HG03139 (cell line): ENCODE data around the gene VAV1.
A peak's percentile ranks its signal among the peaks of the same experiment; 100 is the strongest.
"Not testable (repeated sequence)": the region's sequence is repeated elsewhere in the genome, so short reads cannot be mapped to it uniquely, and the experiment has no call there.

Experiments
- ATAC-seq: cut with Tn5 transposase; IDR thresholded peaks from one replicate; pipeline ENCODE4 v1.9.1; 2021; ENCODE audit not compliant: unreplicated experiment

The VAV1 gene

DNA sequence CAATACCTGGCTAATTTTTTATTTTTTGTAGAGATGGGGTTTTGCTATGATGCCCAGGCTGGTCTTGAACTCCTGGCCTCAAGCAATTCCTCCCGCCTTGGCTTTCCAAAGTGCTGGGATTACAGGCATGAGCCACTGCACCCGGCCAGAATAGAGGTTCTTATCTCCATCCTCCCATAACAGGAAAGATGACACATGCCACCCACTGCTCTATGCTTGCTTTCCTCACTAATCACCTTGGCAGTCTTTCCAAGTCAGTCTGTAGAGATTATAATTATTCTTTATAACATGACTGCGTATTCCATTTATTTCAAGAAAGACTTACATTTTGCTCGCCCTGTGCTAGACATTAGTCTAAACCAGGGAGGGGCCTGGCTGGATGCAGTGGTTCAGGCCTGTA, 6.7 kb downstream of the VAV1 start:
- ATAC-seq, result no peak

DNA sequence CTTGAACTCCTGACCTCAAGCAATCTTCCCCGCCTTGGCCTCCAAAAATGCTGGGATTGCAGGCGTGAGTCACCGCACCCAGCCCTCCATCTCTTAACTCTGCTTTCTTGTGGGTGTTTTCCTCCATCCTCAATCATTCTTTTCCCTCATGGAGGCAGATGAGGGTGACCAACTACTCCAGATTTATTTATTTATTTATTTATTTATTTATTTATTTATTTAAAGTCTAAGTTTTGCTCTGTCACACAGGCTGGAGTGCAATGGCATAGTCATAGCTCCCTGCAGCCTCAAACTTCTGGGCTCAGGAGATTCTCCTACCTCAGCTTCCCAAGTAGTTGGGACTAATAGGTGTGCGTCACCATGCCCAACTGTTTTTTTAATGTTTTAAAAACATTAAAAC, 14.9 kb downstream of the VAV1 start:
- ATAC-seq, result no peak

DNA sequence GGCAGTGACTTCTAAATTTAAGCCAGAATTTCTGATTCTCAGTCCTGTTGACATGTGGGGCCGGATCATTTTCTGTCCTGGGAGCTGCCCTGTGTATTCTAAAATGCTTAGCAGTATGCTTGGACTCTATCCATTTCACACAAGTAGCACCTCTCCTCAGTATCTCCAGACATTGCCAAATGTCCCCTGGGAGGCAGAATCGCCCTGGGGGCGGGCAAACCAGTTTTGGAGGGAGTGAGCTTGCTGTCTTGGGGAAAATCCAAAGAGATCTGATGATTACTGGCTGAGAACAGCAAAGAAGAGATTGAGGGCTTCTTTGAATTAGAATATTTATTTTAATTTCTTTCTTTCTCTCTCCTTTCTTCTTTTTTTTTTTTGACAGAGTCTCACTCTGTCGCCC, 16.4 kb downstream of the VAV1 start:
- no peak for ATAC-seq

DNA sequence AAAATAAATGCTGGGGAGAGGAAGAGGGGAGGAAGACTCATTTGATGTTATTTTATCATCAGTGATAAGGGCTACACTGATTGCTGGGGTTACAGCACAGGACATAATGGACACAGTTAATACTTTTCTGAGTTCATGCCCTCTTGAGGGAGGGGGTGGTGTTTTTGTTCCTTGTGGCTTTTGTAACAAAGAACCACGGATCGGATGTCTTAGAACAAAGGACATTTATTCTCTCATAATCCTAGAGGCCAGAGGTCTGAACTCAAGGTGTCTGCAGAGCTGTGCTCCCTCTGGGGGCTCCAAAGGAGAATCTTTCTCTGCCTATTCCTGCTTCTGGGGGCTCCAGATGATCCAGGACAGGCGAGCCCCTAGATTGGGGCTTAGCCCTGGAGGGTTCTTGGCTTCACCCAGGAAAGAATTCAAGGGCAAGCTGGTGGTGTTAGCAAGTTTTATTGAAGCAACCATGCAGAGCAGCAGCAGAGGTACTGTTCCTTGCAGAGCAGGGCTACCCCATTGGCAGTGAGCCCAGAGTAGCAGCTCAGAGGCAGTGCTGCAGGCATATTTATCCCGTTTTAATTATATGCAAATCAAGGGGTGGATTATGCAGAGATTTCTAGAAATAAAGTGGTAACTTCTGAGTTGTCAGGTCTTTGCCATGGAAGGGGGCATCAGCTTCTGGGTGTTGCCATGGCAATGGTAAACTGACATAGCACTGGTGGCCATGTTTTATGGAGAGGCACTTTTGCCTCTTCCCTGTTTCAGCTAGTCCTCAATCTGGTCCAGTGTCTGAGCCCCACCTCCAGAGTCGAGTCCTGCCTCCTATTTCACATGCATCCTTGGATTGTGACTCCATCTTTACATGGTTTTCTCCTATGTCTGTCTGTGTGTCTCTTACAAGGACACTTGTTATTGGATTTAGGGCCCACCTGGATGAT, 18.0 kb downstream of the VAV1 start:
- no peak for ATAC-seq

DNA sequence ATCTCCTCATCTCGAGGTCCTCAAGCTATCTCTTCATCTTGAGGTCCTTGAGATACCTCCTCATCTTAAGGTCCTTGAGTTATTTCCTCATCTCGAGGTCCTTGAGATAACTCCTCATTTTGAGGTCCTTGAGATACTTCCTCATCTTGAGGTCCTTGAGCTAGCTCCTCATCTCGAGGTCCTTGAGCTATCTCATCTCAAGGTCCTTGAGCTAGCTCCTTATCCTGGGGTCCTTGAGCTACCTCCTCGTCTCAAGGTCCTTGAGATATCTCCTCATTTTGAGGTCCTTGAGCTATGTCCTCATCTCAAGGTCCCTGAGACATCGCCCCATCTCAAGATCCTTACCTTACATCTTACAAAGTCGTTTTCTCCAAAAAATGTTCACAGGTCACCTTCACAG, 18.7 kb downstream of the VAV1 start:
- ATAC-seq, result no peak

DNA sequence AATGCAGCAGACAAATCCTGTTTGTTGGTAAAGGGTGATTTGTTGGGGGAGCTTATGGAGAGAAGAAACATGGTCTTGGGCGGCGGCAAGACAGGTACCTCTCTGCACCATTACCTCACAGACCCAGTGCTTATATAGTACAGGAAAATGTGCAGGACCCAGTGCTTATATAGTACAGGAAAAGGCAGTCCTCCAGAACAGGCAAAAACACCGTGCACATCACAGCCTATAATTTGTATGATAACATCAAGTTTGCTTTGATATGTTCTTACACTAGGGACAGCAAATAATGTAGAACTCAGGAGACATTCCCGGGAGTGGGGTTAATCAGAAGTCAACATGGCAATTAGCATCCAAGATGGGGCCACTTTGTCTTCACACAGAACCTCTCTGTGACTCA, 20.9 kb downstream of the VAV1 start:
- no peak for ATAC-seq

DNA sequence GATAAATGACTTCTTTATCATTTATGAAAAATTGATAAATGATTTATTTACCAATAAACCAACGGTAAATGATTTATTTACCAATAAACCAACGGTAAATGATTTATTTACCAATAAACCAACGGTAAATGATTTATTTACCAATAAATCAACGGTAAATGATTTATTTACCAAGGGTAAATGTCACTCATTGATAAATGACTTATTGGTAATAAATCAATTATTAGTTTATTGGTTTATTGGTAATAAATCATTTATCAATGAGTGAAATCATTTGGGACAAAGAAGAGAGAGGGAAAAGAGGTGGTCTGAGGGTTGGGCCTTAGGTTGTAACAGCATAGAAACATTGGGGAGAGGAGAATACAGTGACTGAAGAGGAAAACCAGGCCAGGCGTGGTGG, 21.5 kb downstream of the VAV1 start:
- no peak for ATAC-seq

DNA sequence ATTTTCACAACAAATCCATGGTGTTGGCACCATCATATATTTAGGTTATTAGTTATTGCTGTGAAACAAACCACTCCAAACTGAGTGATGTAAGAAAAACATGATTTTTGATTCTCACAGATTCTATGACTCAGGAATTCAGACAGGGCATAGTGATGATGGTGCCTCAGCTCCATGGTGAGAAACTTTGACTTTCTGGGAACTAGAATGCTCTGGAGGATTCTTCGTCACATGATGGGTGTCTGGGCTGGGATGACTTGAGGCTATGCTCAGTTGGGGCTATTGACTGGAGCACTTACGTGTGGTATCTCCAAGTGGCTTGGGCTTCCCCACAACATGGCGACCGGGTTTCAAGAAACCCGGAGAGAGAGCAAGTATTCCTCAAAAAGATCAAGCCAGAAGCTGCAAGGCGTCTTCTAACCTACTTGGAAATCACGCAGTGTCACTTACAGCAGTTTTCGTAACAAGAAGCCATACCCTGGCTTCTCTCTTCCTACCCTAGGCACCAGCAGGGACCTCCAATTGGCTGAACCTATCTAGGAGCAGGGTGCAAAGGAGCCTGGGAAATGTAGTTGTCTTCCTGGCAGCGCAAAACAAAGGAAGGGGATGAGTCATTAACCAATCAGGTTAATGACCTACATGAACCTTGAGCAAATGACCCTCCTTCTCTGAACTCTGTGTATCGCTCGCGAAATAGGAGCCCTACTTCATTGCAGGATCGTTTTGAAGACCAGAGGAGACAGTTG, 22.4 kb downstream of the VAV1 start:
- ATAC-seq, result no peak

DNA sequence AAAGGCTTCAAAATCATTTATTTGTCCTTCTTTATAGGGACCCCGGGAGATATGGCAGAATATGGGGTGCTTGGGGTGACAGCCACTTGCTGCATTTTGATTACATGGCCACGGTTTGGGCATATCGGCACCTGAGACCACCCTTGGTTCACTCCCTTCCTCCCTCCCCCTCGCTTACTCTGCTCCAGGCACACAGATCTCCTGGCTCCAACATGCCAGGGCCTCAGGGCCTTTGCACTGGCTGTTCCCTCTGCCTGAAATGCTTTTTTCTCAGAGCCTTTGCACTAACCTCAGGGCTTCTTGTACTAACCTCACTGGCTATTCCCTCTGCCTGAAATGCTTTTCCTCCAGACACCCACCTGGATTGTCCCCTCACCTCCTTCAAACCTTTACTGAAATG, 23.8 kb downstream of the VAV1 start:
- no peak for ATAC-seq

DNA sequence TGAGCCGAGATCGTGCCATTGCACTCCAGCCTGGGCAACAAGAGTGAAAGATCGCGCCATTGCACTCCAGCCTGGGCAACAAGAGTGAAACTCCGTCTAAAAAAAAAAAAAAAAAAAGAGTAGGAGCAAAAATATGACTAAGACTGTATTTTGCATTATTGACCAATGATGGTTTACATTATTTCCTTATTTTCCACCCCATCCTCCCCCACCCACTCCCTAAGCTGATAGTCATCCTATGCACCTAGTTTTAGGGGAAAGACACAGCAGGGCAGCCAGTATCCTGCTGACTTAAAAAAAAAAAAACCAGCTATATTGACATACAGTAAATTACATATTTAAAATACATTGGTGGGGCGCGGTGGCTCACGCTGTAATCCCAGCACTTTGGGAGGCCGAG, 25.1 kb downstream of the VAV1 start:
- no peak for ATAC-seq

DNA sequence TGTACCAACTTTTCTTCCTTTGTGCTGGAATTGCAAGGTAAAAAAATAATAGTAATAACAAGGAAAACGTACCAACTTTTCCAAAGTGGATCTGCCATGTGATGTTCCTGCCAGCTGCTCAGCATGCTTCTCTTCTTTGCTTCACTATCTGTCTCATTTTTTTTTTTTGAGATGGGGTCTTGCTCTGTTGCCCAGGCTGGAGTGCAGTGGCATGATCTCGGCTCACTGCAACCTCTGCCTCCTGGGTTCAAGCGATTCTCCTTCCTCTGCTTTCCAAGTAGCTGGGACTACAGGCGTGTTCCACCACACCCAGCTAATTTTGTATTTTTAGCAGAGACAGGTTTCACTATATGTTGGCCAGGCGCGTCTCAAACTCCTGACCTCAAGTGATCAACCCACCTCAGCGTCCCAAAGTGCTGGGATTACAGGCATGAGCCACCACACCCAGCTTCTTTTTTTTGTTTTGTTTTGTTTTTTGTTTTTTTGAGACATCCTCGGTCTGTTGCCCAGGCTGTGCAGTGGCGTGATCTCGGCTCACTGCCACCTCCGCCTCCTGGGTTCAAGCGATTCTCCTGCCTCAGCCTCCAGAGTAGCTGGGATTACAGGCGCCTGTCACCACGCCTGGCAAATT, 27.8 kb downstream of the VAV1 start:
- not testable (repeated sequence) for ATAC-seq

DNA sequence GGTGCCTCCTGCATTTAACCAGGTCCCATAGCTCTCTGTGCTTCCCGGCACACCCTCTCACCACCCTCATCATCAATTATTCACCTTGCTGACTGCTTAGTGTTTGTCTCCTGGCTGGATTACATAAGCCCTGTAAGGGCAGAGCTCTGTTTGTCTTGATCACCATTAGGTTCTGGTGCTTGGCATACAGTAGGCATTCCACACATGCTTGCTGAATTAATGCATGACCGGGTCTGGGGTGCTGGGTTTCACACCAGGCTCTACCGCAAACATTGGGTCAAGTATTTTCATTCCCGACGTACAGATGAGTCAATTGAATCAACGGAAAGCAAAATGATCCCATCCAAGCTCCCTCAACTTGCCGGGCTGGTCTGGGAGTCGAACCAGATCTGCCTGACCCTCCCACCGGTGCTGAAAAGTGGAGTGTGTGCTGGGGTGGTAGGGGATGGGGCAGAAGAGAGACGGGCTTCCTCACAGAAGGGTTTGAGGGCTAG, 28.5 kb downstream of the VAV1 start:
- ATAC-seq, result no peak

DNA sequence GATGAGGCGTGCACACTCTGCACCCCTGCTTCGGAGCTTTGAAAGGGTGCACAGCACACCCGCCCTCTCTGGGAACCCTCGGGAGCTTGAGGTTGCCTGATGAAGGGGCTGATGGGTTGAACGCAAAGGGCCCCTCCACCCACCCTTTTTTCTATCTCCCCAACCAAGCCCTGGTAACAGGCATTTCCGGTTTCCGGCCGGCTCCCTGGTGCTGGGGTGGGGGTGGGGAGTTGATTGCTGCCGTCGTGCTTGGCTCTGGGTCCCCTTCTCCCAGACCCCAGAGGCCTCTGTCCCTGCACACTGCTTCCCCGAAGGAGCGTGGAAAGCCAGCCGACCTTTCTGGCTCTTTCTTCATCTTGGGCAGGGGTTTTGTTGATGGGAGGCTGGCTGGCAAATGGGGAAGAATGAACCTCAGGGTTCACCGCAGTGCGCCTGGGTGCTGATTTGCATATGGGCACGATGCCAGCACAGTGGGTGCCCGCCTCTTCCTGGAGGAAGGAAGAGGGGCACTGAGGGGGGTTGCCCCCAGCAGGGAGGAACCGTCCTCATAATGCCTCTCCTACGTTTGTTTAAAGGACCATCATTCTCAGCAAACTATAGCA, 29.1 kb downstream of the VAV1 start:
- ATAC-seq, result peak; percentile 45

DNA sequence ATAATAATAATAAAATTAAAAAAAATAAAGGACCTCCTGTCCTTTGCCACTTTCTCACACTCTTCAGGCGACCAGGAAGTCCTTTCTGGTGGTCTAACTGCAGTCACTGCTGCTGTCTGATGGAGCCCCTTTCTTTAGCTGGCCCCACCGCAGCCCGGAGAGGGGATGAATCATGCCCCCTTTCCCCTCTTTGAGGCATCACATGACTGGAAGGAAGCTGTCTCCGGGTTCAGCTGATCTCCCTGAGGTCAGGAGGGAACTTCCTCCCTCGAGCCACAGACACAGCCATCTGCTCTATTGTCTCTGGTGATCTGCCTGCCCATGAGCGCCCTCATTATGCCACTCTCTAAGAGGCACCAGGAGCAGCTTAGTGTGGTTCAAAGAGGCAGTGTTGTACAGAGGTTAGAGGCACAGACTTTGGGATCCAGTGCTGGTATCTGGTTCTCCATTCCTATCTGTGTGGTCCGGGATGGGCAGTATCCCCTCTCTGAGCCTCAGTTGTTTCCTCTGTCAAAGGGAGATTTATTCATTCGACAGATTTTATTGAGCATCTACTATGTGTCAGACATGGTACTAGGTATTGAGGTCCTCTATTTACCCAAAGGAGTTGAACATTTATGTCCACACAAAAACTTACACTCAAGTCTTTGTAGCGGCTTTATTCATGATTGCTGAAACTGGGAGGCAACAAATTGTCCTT, 30.0 kb downstream of the VAV1 start:
- ATAC-seq, result peak; percentile 58

DNA sequence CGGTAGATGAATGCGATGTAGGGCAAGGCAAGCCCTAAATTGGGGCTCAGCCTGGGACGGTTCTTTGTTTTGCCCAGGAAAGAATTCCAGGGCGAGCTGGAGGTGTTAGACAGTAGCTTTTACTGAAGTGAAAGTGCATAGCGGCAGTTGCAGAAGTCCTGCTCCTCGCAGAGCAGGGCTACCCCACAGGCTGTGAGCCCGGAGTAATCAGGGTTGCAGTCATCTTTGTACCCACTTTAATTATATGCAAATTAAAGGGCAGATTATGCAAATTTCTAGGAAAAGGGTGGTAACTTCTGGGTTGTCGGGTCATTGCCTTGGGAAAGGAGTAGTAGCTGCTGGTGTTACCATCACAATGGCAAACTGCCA, 30.5 kb downstream of the VAV1 start:
- no peak for ATAC-seq

DNA sequence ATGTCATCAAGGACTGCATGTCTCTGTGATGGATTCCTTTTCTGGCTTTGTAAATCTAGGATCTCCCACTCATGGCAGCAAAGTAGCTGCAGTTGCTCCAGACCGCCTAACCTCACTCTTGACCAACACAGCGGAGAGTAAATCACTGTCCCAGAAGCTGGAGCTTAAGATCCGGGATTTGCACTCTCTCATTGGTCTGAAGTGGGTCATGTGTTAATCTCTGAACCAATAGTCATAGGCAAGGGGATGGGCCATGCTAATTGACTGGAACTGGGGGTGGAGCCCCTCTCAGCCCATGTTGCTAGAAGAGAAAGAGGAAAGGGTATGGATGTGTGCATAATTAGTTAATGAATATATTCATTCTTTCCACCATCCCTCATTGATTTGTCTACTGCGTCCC, 34.0 kb downstream of the VAV1 start:
- ATAC-seq, result no peak

DNA sequence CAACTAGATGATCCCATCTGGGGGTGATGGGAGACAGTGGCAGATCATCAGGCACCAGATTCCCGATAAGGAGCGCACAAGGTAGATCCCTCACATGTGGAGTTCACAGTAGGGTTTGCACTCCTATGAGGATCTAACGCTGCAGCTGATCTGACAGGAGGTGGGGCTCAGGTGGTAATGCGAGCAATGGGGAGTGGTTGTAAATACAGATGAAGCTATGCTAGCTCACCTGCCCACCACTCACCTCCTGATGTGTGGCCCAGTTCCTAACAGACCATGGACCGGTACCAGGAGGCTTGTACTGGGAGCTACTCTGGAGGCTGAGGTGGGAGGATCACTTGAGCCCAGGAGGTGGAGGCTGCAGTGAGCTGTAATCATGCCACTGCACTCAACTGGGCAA, 34.8 kb downstream of the VAV1 start:
- ATAC-seq, result no peak

DNA sequence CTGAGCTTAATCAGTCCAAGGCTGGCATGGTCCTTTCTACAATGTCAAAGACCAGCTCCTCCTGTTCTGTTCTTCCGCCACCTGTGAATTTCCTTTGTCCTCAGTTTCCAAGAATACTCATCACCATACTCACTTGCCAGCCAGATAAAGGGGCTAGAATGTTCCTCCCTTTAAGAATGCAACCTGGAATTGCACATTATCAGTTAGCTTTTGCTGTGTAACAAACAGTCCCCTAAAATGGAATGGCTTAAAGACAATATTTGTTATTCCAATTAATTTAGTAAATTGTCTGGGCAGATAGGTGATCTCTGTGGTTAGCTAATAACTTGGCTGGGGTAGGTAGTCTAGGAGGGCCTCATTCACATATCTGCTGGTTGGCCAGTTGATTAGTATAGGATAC, 36.0 kb downstream of the VAV1 start:
- no peak for ATAC-seq

DNA sequence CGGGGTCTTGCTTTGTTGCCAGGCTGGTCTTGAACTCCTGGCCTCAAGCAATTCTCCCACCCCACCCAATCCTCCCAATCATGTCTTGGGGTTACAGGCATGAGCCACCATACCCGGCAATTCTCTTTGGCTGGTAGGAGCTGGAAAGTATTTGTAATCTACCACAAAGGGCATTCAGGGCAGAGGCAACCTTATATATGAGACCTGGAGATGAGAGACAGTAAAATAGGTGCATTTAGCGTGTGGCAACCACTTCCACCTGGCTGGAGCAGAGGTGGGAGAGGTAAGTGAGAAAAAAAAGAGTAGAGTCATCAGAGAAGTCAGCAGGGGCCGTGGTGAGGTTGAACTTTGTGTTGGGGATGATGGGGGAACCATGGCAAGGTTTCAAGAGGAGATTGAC, 36.8 kb downstream of the VAV1 start:
- no peak for ATAC-seq

DNA sequence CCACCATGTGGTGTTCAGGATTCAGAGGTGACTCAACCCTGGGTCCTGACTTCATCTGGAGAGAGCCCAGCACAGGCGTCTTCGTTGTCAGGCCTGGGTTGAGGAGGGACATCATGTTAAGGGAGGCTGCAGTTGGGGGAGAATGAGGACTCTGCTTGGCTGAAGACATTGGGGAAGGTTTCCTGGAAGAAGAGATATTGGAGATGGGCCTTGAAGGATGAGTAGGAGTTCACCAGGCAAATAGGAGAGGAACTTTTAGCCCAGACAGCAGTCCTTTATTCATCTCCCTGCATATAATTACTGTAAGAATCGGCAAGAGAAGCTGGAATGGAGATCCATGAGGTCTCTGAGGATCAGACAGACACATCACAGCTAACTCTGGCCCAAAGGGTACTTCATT, 38.9 kb downstream of the VAV1 start:
- ATAC-seq, result no peak

DNA sequence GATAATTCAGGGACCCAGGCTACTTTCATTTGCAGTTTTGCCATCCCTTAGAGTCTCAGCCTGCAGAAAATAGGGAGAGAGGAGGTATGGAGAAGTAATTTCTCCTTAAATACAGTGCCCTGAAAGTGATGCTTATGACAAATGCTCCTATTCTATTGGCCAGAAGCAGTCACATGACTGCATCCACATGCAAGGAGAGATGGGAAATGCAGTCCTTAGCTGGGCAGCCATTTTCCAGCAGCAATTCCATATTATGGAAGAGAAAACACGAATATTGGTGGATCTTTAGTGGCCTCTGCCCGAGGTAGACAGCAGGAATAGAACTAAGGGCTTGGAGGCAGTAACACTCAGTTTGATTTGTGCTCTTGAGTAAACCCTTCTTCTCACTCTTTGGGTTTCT, 39.4 kb downstream of the VAV1 start:
- ATAC-seq, result no peak
